ENCODE data around the gene CLTCL1. TPM values are rescaled to one million over a fixed set of nuclear protein-coding genes. Genes with fewer than 3 reads are reported as not detected.
"Not testable (repeated sequence)": the region's sequence is repeated elsewhere in the genome, so short reads cannot be mapped to it uniquely, and the experiment has no call there.

Gene CLTCL1
- total RNA-seq, 2 donors from 2014 or later, result 2.1 to 4.6 TPM

DNA sequence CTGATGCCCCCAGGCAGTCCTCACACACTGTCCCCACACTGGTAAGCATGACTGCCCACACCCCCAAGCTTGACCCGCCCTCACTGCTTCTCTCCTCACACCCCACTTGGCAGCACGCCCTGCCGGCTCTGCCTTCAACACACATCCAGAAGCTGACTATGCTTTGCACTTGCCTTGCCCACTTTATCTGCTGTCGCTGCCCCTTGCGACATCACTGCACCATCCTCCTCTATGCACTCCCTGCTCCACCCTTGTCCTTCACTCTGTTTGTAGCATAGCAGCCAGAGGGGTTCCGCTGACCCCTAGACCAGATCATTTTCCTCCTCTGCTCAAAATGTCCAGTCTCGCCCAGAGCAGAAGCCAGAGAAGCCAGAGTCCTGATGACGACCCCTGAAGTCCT lies 87.7 kb downstream of the CLTCL1 start:
- intact Hi-C loops (cut with DNase I, micrococcal nuclease), result no loop called here
- DNase-seq, result no peak
- peak; percentile 17 for ATAC-seq

GRCh38 chr22:19202799-19203186 lies 88.7 kb downstream of the CLTCL1 start:
- ATAC-seq; DNase-seq; intact Hi-C loops (cut with DNase I, micrococcal nuclease): not testable (repeated sequence)

- intact Hi-C loops (cut with DNase I, micrococcal nuclease), result no loop called here
- DNase-seq (no peak), ATAC-seq (no peak)
Observed at GRCh38 chr22:19201869-19202798, 89.4 kb downstream of the CLTCL1 start.

GRCh38 chr22:19201130-19201868 lies 90.2 kb downstream of the CLTCL1 start:
- intact Hi-C loops (cut with DNase I, micrococcal nuclease), result no loop called here
- no peak for ATAC-seq
- DNase-seq, result no peak

DNA sequence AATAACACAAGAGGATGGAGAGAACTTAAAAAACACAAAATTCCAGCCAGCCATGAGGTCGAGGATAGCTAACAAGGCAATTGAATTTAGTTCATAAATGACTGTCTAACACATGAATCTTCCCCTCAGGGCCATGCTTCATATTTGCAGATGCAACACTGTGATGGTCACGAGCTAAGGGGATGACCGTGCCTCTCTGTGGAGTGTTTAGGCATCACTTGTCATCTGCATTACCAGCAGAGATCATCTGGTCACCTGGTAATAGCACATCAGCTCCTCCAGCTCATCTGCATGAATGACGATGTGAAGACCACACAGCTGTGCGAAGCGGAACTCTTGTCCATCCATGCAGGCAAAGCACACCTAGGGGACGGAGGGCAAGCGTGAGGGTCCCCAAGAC lies 92.0 kb downstream of the CLTCL1 start:
- intact Hi-C loops (cut with DNase I, micrococcal nuclease), result no loop called here
- ATAC-seq (no peak), DNase-seq (no peak)

DNA sequence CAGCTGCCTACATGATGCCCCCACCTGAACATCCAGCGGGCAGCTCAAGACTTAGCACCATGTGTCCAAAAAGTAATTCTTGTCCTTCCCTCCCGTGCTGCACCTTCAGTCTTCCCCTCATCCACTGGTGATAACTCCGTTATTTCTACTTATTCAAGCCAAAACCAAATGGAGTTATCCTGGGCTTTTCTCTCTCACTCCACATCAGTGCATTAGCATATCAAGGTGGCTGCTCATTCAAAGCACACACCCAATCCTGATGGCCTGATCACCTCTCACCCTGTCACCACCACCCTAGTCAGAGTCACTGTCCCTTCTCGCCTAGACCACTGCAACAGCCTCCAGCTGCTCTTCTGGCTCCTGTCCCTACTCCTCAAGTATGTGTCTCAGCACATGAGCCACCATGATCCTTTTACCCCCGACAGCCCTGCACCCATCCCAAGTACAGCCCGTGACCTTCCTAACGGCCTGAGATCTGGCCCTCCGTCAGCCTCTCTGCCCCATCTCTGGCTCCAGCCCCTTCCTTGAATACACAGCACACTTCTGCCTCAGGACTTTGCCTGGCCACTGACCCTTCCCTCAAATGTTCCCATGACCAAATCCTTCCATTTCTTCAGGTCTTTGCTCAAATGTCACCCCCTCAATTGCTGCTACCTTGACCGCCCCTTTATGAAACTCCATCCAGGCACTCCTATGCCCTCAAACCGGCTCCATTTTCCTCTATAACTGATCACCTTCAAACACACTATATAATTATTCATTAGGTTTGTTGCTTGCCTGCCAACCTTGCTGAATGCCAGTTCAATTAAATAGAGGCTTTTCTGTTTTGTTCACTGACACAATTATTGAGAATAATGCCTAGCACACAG lies 93.3 kb downstream of the CLTCL1 start:
- DNase-seq (no peak), ATAC-seq (no peak)
- intact Hi-C loops (cut with DNase I, micrococcal nuclease), result no loop called here

- ATAC-seq (no peak), DNase-seq (no peak)
- intact Hi-C loops (cut with DNase I, micrococcal nuclease), result no loop called here
Observed at GRCh38 chr22:19196841-19197612, 94.5 kb downstream of the CLTCL1 start.

DNA sequence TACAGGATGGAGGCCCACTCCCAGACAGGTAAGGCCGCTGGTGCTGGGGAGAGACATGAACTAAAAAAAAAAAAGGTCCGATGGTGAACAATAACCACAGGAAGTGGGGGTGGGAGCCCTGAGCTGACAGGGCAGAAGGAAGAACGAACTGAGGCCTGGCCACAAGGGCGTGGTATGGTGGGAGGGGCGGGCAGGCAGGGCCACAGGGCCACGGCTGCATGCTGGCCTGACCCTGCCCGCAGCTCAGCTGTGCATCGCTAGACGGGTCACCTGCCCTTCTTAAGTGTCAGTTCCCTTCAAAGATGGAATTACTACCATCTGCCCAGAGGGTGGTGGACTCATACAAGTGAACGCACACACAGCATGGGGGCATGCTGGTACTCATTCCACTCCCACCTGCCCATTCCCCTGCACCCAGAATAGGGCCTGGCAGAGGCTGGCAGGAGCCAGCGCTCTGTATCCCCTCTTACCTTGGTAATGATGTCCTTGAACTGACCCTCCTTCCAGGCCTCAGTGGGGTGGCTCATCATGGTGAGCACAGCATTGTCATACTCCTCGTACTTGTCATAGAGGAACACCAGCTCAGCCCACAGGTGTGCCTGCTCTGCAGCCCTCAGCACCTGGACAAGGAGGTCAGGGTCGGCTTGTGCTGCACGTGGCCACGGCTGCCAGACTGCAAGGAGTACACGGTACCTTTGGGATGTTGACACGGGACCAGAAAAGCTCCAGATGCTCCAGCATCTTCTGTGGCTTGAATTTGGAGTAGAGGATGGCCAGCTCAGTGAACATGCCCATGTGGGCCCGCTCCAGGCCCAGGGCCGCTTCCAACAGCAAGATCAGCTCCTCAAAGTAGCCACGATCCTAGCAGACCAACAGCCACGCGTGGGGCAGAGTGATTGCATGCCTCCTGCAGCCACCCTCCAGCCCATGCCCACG lies 95.5 kb downstream of the CLTCL1 start:
- no peak for ATAC-seq

DNA sequence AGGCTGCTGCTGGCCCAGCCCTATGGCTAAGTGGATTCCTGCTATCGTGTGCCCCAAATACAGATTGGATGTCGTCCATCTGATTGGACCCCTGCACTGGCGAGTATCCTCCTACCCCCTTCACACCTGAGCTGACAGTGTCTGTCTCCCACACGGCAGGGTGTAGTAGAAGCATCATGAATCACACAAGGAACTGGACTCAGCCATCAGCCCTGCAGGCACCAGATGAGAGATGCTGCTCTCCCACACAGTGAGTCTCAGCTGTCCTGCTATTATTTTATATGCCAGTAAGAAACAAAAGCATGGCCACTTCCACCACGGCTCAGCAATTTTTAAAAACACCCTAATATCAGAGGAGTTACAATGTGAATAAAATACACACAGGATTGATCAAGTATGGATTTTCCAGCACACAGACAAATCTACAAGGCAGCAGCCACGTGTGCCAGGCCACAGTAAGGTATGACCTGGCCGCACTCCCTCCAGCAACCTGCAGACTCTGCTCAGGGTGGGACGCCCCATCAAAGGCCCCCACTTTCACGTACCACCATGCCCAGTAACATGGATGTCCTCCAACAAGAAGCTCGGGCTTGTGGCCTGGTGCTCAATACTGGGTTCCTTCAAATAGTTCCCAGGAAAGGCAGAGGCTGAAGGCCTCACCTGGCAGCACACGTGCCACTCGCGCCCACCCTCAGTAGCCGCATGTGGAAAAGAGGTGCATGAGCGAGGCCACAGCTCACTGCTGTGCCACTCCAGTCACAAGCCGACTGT lies 96.6 kb downstream of the CLTCL1 start:
- no peak for ATAC-seq
- intact Hi-C loops (cut with DNase I, micrococcal nuclease), result no loop called here
- no peak for DNase-seq

More for the DNA sequence above, 95.5 kb downstream of the CLTCL1 start:
- intact Hi-C loops (cut with DNase I, micrococcal nuclease), result no loop called here
- no peak for DNase-seq

DNA sequence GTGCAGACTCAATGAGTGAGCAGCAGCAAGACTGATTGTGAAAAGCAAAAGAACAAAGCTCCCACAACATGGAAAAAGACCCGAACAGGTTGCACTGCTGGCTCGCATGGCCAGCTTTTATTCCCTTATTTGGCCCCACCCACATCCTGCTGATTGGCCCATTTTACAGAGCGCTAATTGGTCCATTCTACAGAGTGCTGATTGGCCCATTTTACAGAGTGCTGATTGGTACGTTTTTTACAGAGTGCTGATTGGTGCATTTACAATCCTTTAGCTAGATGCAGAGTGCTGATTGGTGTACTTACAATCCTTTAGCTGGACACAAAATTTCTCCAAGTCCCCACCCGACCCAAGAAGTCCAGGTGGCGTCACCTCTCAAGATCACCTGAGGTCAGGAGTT lies 97.6 kb downstream of the CLTCL1 start:
- intact Hi-C loops (cut with DNase I, micrococcal nuclease), result no loop called here
- no peak for ATAC-seq
- DNase-seq, result no peak

DNA sequence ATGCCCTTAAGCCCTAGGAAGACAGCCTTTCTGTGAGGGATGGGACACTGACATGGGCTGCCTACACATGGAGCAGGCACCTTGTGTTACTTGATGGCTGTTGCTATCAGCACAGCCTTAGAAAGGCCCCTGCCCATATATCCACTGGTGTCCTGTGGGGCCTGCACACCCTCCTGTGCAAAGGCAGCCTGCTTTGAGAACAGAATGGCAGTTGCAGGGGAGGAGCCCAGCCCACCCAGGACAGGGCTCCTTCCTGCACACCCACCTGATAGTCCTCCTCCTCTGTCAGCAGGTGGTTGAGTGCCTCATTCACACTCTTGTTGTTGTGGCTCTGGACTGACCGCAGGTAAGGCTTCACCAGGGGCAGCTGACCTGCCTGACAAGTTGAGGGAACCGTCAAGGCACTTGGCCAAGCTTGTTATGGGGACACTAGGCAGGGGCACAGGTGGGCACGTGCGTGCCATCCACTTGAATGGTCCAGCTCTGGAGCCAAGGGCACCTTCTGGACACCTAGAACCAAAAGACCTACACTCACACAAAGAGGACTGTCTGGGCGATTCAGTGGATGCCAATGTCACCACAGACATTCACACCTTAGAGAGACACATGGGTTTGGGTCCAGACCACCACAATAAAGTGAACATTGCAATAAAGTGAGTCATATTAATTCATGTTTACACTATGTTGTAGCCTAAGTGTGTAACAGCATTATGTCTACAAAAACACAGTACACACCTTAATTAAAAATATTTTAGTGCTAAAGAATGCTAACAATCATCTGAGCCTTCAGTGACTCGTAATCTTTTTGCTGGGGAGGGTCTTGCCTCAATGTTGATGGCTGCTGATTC lies 103.6 kb downstream of the CLTCL1 start:
- intact Hi-C loops (cut with DNase I, micrococcal nuclease), result no loop called here
- DNase-seq (no peak), ATAC-seq (no peak)

DNA sequence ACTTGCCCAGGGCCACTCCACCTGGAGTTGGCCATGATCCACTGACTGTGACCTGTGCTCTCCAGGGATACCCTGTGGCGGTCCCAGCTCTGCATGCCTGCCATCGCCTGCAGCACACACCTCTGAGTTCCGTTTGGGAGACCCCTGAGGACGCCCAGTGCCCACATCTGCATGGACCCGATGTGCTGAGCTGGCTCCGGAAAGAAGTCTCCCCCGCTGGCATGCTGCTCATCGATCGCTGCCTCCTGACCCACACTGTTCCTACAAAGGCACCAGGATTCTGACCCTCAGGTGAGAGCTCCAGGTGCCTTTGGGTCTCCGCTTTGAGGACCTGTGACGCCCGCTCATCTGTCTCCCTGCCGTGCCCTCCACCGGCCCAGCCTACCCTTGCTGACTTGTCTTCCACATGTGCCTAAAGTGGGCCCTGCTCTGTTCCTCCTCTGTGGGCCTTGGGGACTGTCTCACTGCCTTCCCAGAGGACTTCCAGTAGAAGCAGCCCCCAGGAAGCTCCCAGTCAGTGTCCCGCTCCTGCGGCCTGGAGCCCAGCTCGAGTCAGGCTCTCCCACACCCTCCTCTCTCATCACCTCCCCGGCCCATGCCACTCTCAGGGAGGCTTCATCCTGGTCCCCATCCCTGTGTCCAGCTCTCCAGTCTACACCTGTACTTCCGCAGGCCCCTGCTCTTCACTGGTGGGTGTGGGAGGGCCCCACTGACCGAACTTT lies 107.1 kb downstream of the CLTCL1 start:
- no peak for ATAC-seq
- DNase-seq, result no peak
- intact Hi-C loops (cut with DNase I, micrococcal nuclease), result no loop called here

- intact Hi-C loops (cut with DNase I, micrococcal nuclease), result no loop called here
- ATAC-seq (no peak), DNase-seq (no peak)
Observed at GRCh38 chr22:19183216-19183615, 108.3 kb downstream of the CLTCL1 start.

GRCh38 chr22:19182472-19183157 lies 108.9 kb downstream of the CLTCL1 start:
- DNase-seq (no peak), ATAC-seq (no peak)
- intact Hi-C loops (cut with DNase I, micrococcal nuclease), result no loop called here

Measured in left colon (tissue), 2 donors.